ENCODE data around the gene ABCA10. TPM values are rescaled to one million over a fixed set of nuclear protein-coding genes. Genes with fewer than 3 reads are reported as not detected.

ABCA10 gene
- total and polyA plus RNA-seq, 2 of the 13 experiments (the other 11 are each of a cell fraction or from before 2014, with no cell fraction given), result 0.02 to 0.08 TPM

GRCh38 chr17:69235338-69236058 is 6.9 kb upstream of the ABCA10 start (continued):
- TF ChIP-seq MTA1 (CRISPR knock-in tag; IDR thresholded peaks at IDR 0.05; ENCODE audit: borderline replicate concordance) (no peak), TERF1 (CRISPR knock-in tag; IDR thresholded peaks at IDR 0.05) (no peak), ASH2L (IDR thresholded peaks at IDR 0.05; ENCODE audit: insufficient read length, low read depth, low read length) (no peak), ZNF432 (CRISPR knock-in tag; IDR thresholded peaks at IDR 0.05; ENCODE audit: borderline replicate concordance) (no peak), ZNF572 (CRISPR knock-in tag; IDR thresholded peaks at IDR 0.05) (peak; percentile 97), CBX1 (IDR thresholded peaks at IDR 0.05; ENCODE audit: low read depth) (no peak), REPIN1 (CRISPR knock-in tag; IDR thresholded peaks at IDR 0.05; ENCODE audit: borderline replicate concordance, low read depth) (peak; percentile 84; the same call in 1 of the 2 replicates), TEAD2 (CRISPR knock-in tag; IDR thresholded peaks at IDR 0.05) (no peak), HOXA3 (CRISPR knock-in tag; IDR thresholded peaks at IDR 0.05) (peak; percentile 40; the same call in 1 of the 2 replicates), ZNF567 (CRISPR knock-in tag; IDR thresholded peaks at IDR 0.05; ENCODE audit: borderline replicate concordance) (no peak), ZNF180 (CRISPR knock-in tag; IDR thresholded peaks at IDR 0.05; ENCODE audit: borderline replicate concordance, low read depth) (no peak), FOXM1 (CRISPR knock-in tag; IDR thresholded peaks at IDR 0.05) (no peak), CEBPG (CRISPR knock-in tag; IDR thresholded peaks at IDR 0.05) (0 out of 2 replicates have a peak, but pooled peaks have one; percentile 22), REL (CRISPR knock-in tag; conservative IDR thresholded peaks at IDR 0.05) (no peak), SPEN (CRISPR knock-in tag; IDR thresholded peaks at IDR 0.05; ENCODE audit: low read depth) (peak; percentile 41; the same call in 1 of the 2 replicates), ERF (CRISPR knock-in tag; IDR thresholded peaks at IDR 0.05) (peak; percentile 93), GATAD2A (CRISPR knock-in tag; IDR thresholded peaks at IDR 0.05) (peak; percentile 77), ZNF556 (CRISPR knock-in tag; IDR thresholded peaks at IDR 0.05; ENCODE audit: borderline replicate concordance) (peak; percentile 61; the same call in 1 of the 2 replicates), ZNF7 (CRISPR knock-in tag; IDR thresholded peaks at IDR 0.05) (no peak), ETV6 (CRISPR knock-in tag; conservative IDR thresholded peaks at IDR 0.05) (0 out of 2 replicates have a peak, but pooled peaks have one; percentile 41), JUND (CRISPR knock-in tag; IDR thresholded peaks at IDR 0.05) (no peak), LCORL (IDR thresholded peaks at IDR 0.05) (no peak), LCORL (CRISPR knock-in tag; IDR thresholded peaks at IDR 0.05) (peak; percentile 75; the same call in 1 of the 2 replicates)
- TF ChIP-seq, protein P1, sequence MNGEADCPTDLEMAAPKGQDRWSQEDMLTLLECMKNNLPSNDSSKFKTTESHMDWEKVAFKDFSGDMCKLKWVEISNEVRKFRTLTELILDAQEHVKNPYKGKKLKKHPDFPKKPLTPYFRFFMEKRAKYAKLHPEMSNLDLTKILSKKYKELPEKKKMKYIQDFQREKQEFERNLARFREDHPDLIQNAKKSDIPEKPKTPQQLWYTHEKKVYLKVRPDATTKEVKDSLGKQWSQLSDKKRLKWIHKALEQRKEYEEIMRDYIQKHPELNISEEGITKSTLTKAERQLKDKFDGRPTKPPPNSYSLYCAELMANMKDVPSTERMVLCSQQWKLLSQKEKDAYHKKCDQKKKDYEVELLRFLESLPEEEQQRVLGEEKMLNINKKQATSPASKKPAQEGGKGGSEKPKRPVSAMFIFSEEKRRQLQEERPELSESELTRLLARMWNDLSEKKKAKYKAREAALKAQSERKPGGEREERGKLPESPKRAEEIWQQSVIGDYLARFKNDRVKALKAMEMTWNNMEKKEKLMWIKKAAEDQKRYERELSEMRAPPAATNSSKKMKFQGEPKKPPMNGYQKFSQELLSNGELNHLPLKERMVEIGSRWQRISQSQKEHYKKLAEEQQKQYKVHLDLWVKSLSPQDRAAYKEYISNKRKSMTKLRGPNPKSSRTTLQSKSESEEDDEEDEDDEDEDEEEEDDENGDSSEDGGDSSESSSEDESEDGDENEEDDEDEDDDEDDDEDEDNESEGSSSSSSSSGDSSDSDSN (CRISPR knock-in tag; IDR thresholded peaks at IDR 0.05), result no peak
- TF ChIP-seq, protein P2, sequence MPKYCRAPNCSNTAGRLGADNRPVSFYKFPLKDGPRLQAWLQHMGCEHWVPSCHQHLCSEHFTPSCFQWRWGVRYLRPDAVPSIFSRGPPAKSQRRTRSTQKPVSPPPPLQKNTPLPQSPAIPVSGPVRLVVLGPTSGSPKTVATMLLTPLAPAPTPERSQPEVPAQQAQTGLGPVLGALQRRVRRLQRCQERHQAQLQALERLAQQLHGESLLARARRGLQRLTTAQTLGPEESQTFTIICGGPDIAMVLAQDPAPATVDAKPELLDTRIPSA (CRISPR knock-in tag; IDR thresholded peaks at IDR 0.05; ENCODE audit: borderline replicate concordance), result peak; percentile 57; the same call in 1 of the 2 replicates
- TF ChIP-seq, protein P3, sequence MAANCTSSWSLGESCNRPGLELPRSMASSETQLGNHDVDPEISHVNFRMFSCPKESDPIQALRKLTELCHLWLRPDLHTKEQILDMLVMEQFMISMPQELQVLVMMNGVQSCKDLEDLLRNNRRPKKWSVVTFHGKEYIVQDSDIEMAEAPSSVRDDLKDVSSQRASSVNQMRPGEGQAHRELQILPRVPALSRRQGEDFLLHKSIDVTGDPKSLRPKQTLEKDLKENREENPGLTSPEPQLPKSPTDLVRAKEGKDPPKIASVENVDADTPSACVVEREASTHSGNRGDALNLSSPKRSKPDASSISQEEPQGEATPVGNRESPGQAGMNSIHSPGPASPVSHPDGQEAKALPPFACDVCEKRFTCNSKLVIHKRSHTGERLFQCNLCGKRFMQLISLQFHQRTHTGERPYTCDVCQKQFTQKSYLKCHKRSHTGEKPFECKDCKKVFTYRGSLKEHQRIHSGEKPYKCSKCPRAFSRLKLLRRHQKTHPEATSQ (CRISPR knock-in tag; IDR thresholded peaks at IDR 0.05; ENCODE audit: borderline replicate concordance), result peak; percentile 56; the same call in 1 of the 2 replicates
